Gastrocnemius medialis (tissue), 4 donors: Measurements from ENCODE around the gene MMP15. TPM values are rescaled to one million over a fixed set of nuclear protein-coding genes. Genes with fewer than 3 reads are reported as not detected.

Experiments
- ATAC-seq, 2 donors: fragments of 150-250 bp; one replicate each; pipeline ENCODE4 v1.9.1; 2016
- DNase-seq, 2 donors: peaks; one replicate each; pipeline ENCODE4 v3.0.0-alpha.2; 2019
- H3K27ac ChIP-seq, 4 donors: fragments of 200-600 bp; sonication (generic); 1 replicate in 1 of 4; 2 replicates in 3 of 4; pipeline ENCODE4 v1.5.1; 2016 to 2018; ENCODE audit warnings: mild to moderate bottlenecking in 2 of 4, moderate library complexity in 1 of 4
- H3K27me3 ChIP-seq, 3 donors: fragments of 200-600 bp; sonication (generic) in 2 of 3; 1 replicate in 1 of 3; 2 replicates in 2 of 3; pipeline versions ENCODE4 v1.5.1 to v1.6.0; 2016 to 2019; ENCODE audit warnings: mild to moderate bottlenecking in 1 of 3, moderate library complexity in 1 of 3
- H3K36me3 ChIP-seq, 2 donors: fragments of 200-600 bp; sonication (generic) in 1 of 2; one replicate each; pipeline ENCODE4 v1.5.1; 2017 to 2018
- H3K4me1 ChIP-seq, 2 donors: fragments of 200-600 bp; sonication (generic) in 1 of 2; one replicate each; pipeline ENCODE4 v1.5.1; 2016 to 2017; ENCODE audit warnings: mild to moderate bottlenecking in 2 of 2
- H3K4me3 ChIP-seq, 4 donors: fragments of 200-600 bp; sonication (generic) in 3 of 4; 1 replicate in 1 of 4; 2 replicates in 3 of 4; pipeline ENCODE4 v1.5.1; 2016 to 2019; ENCODE audit warnings: mild to moderate bottlenecking in 2 of 4
- H3K9me3 ChIP-seq, 3 donors: fragments of 200-600 bp; sonication (generic) in 2 of 3; 1 replicate in 1 of 3; 2 replicates in 2 of 3; pipeline ENCODE4 v1.5.1; 2016 to 2019
- CTCF ChIP-seq, 5 experiments: fragments of 450-650 bp in 3 of 5; fragments of 200-600 bp in 2 of 5; sonication (generic) in 2 of 5; IDR thresholded peaks in 4 of 5; conservative IDR thresholded peaks in 1 of 5; 1 replicate in 4 of 5; 2 replicates in 1 of 5; pipeline ENCODE4 v1.5.1; 2016 to 2019; ENCODE audit warnings: antibody characterized with exemption in 5 of 5, mild to moderate bottlenecking in 3 of 5, moderate library complexity in 3 of 5
- POLR2A ChIP-seq, 2 donors: fragments of 450-650 bp; IDR thresholded peaks; one replicate each; pipeline ENCODE4 v1.6.1; 2017; ENCODE audit warnings: antibody characterized with exemption in 2 of 2, mild to moderate bottlenecking in 2 of 2, moderate library complexity in 2 of 2
- in situ Hi-C, 4 donors: fragments of 200-750 bp; cut with MboI; loops; one replicate each; pipeline versions ENCODE4 v1.15.0 to v1.8.0; 2017; ENCODE audit warnings: low sequenced_read_pairs in 4 of 4
- intact Hi-C: fragments of 100-400 bp; cut with DNase I; formaldehyde crosslinking; loops from one replicate; pipeline ENCODE4 v1.15.1; 2023; ENCODE audit warnings: low total_unique reads
- total RNA-seq, 4 donors: library from RNA; depleted of rRNA; stranded (reverse); fragments of >200 nt; gene quantifications; one replicate each; pipeline versions ENCODE4 v1.1.0 to v1.2.3, GENCODE V29; 2016

The MMP15 gene
- total RNA-seq, 4 donors from 2014 or later = 2.9 to 8.1 (median 4.9) TPM

GRCh38 chr16:57992084-57992483 lies 33.5 kb upstream of the MMP15 start:
- in situ Hi-C loops (no loop called here), intact Hi-C loops (no loop called here)
- no peak for ATAC-seq
- TF ChIP-seq CTCF (IDR thresholded peaks at IDR 0.05 in 4 of 5, conservative IDR thresholded peaks at IDR 0.05 in 1 of 5) = no peak
- no peak for TF ChIP-seq POLR2A (IDR thresholded peaks at IDR 0.05)
- H3K4me3 ChIP-seq = no peak overlapping the region
- no peaks in the 10 kb centered on the region for H3K27me3 ChIP-seq
- H3K27ac ChIP-seq = no peak overlapping the region
- peak in 1 of 2 donors; percentile 3 for DNase-seq
- no peaks in the 10 kb centered on the region for H3K4me1 ChIP-seq
- H3K9me3 ChIP-seq = no peaks in the 10 kb centered on the region
- H3K36me3 ChIP-seq = peaks cover 0 to 33% of the 10 kb centered on the region in 2 donors

- Histone ChIP-seq H3K27me3 (no peaks in the 10 kb centered on the region), H3K36me3 (peaks cover 0 to 43% of the 10 kb centered on the region in 2 donors), H3K9me3 (no peaks in the 10 kb centered on the region), H3K27ac (no peak overlapping the region), H3K4me3 (no peak overlapping the region), H3K4me1 (peaks cover 0 to under 1% of the 10 kb centered on the region in 2 donors)
- no peak for TF ChIP-seq CTCF (IDR thresholded peaks at IDR 0.05 in 4 of 5, conservative IDR thresholded peaks at IDR 0.05 in 1 of 5)
- no peak for TF ChIP-seq POLR2A (IDR thresholded peaks at IDR 0.05)
- intact Hi-C loops (no loop called here), in situ Hi-C loops (no loop called here)
- ATAC-seq (no peak), DNase-seq (no peak)
Observed at GRCh38 chr16:57993438-57993837, 32.1 kb upstream of the MMP15 start.

- intact Hi-C loops (no loop called here), in situ Hi-C loops (no loop called here)
- no peak overlapping the region for H3K4me3 ChIP-seq
- ATAC-seq = no peak
- peaks cover 0 to 43% of the 10 kb centered on the region in 2 donors for H3K36me3 ChIP-seq
- no peak for DNase-seq
- no peaks in the 10 kb centered on the region for H3K9me3 ChIP-seq
- peaks cover 0 to 5% of the 10 kb centered on the region in 2 donors for H3K4me1 ChIP-seq
- no peaks in the 10 kb centered on the region for H3K27me3 ChIP-seq
- H3K27ac ChIP-seq = no peak overlapping the region
- TF ChIP-seq CTCF (IDR thresholded peaks at IDR 0.05 in 4 of 5, conservative IDR thresholded peaks at IDR 0.05 in 1 of 5) = no peak
- no peak for TF ChIP-seq POLR2A (IDR thresholded peaks at IDR 0.05)
Observed at GRCh38 chr16:57993897-57994296, 31.7 kb upstream of the MMP15 start.

GRCh38 chr16:57994361-57994760 lies 31.2 kb upstream of the MMP15 start:
- intact Hi-C loops (no loop called here), in situ Hi-C loops (no loop called here)
- ATAC-seq = no peak
- H3K4me1 ChIP-seq = peaks cover 3 to 9% of the 10 kb centered on the region in 2 donors
- H3K36me3 ChIP-seq = peaks cover 0 to 43% of the 10 kb centered on the region in 2 donors
- no peak for TF ChIP-seq POLR2A (IDR thresholded peaks at IDR 0.05)
- TF ChIP-seq CTCF (IDR thresholded peaks at IDR 0.05 in 4 of 5, conservative IDR thresholded peaks at IDR 0.05 in 1 of 5) = no peak
- H3K9me3 ChIP-seq = no peaks in the 10 kb centered on the region
- no peak overlapping the region for H3K27ac ChIP-seq
- no peaks in the 10 kb centered on the region for H3K27me3 ChIP-seq
- no peak for DNase-seq
- no peak overlapping the region for H3K4me3 ChIP-seq

- Histone ChIP-seq H3K27ac (no peak overlapping the region), H3K27me3 (no peaks in the 10 kb centered on the region), H3K4me1 (peaks cover 7 to 14% of the 10 kb centered on the region in 2 donors), H3K4me3 (no peak overlapping the region), H3K9me3 (no peaks in the 10 kb centered on the region), H3K36me3 (peaks cover 0 to 43% of the 10 kb centered on the region in 2 donors)
- no peak for ATAC-seq
- no peak for TF ChIP-seq POLR2A (IDR thresholded peaks at IDR 0.05)
- intact Hi-C loops = no loop called here
- in situ Hi-C loops = no loop called here
- DNase-seq = no peak
Observed at GRCh38 chr16:57994778-57995177, 30.8 kb upstream of the MMP15 start.
